Measurements from ENCODE around the gene CLASP1. TPM values are rescaled to one million over a fixed set of nuclear protein-coding genes. Genes with fewer than 3 reads are reported as not detected.

CLASP1 gene
- total and polyA plus RNA-seq, 2 donors (not counting 3 experiments of a cell fraction or from before 2014, with no cell fraction given): 10.0 to 57.9 TPM

DNA sequence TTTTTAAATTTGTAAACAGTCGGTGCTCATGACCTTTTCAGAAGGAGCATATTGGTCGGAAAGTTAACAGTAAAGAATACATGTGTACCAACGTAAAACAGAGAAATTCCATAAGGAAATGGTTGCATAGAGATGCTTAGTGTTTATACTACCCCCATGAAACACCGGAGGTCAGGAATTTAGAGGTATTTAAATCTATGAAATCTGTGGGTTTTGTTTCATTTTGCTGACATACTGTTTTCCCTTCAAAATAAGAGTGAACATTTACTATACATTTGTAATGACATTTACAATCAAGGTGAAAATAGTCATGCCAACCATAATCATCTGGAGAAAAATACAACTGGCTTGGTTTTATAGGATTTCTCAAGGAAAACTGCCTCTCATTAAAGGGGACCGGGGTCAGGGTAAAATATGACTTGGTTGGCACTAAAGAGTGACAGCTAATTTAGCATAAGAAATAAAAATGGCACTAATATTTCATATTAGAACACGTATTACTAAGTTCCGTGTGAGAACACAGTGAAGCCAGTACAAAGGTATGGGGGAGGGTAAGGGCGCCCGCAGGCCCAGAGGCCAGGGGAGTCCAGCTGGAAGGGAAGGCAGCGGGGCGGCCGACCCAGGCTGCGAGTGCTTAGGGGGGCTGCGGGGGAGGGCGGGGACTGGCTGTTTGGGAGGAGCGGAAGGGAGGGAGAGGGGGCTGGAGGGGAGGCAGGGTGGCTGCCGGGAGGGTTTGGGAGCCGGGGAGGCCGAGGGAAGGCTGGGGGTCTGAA lies 119.6 kb downstream of the CLASP1 start:
- Histone ChIP-seq H2AFZ (ENCODE audit: low read depth, low read length) (peak overlapping the region; percentile 52), H3K27me3 (ENCODE audit: control insufficient read depth in 2 of 2, insufficient read depth in 2 of 2, low read length in 2 of 2) (no peaks in the 10 kb centered on the region), H3K36me3 (ENCODE audit: control insufficient read depth in 2 of 2, extremely low read depth in 1 of 2, insufficient read depth in 2 of 2, low read length in 2 of 2) (no peaks in the 10 kb centered on the region), H3K4me3 (replicated peaks in 1 of 3; ENCODE audit: insufficient read depth in 1 of 3, low read depth in 1 of 3, low read length in 3 of 3) (peak overlapping the region; percentile 47 to 95 (median 65)), H3K9ac (replicated peaks; ENCODE audit: extremely low read depth, insufficient read depth, low read length) (peak overlapping the region; percentile 94), H3K4me1 (ENCODE audit: control insufficient read depth, extremely low read depth, insufficient read depth, low read length) (peaks cover 18% of the 10 kb centered on the region), H3K4me2 (ENCODE audit: insufficient read depth, low read length) (peak overlapping the region; percentile 94), H3K9me1 (replicated peaks; ENCODE audit: control insufficient read depth, extremely low read depth, insufficient read depth, low read length) (no peaks in the 10 kb centered on the region), H3K27ac (ENCODE audit: insufficient read depth, low read depth, low read length) (peak overlapping the region; percentile 96), H3K79me2 (ENCODE audit: control insufficient read depth, insufficient read depth, low read length) (peaks cover 33% of the 10 kb centered on the region), H3K9me3 (replicated peaks; ENCODE audit: control insufficient read depth, insufficient read depth, low read length) (no peaks in the 10 kb centered on the region), H4K20me1 (replicated peaks; ENCODE audit: control insufficient read depth, extremely low read depth, insufficient read depth, low read length) (no peaks in the 10 kb centered on the region)
- intact Hi-C loops (cut with micrococcal nuclease): loop anchor here (1.0 to 2.0 kb wide), 3 partner anchors 67 to 225 kb away; partner anchors contain the start of gene TSN
- dilution Hi-C loops (cut with MboI; ENCODE audit: extremely low pct_ligation_motif_present, low sequenced_read_pairs): no loop called here
- ChIA-PET POLR2A (interaction anchor here (0.6 to 2.8 kb wide), 7 partner anchors 8 to 1022 kb away, joined by 5 to 43 read pairs (median 8); partner anchors contain the start of genes CLASP1 and NIFK), CTCF (interaction anchor here (1.0 to 3.9 kb wide), 10 partner anchors 8 to 219 kb away, joined by 3 to 68 read pairs (median 8); partner anchors contain the start of genes CLASP1 and NIFK)
- FAIRE-seq (no peak), DNase-seq (ENCODE audit: low read depth, low spot score) (no peak)
- TSS peak; percentile 41 for BruUV-seq (replicated peaks)
- TF ChIP-seq JUN (IDR thresholded peaks at IDR 0.05; ENCODE audit: borderline replicate concordance, insufficient read depth, insufficient read length, low read depth): no peak
- no peak for TF ChIP-seq GATA2 (IDR thresholded peaks at IDR 0.05; ENCODE audit: insufficient read depth, insufficient read length, low read depth, low read length)
- no peak for TF ChIP-seq MYC (IDR thresholded peaks at IDR 0.05; ENCODE audit: low read depth, low read length)
- no peak for TF ChIP-seq CTCF (IDR thresholded peaks at IDR 0.05; ENCODE audit: extremely low read depth in 1 of 2, insufficient read depth in 1 of 2, low read depth in 1 of 2, low read length in 2 of 2)
- no peak for TF ChIP-seq FOS (IDR thresholded peaks at IDR 0.05; ENCODE audit: borderline replicate concordance, insufficient read depth, low read length)
- TF ChIP-seq POLR2AphosphoS5 (IDR thresholded peaks at IDR 0.05; ENCODE audit: insufficient read depth, low read depth, low read length): no peak
- no peak for TF ChIP-seq EZH2 (IDR thresholded peaks at IDR 0.05; ENCODE audit: borderline replicate concordance, low read depth, low read length, severe bottlenecking)
- TF ChIP-seq MAX (IDR thresholded peaks at IDR 0.05; ENCODE audit: insufficient read depth, insufficient read length): no peak
- TF ChIP-seq POLR2A (IDR thresholded peaks at IDR 0.05; ENCODE audit: low read depth, low read length): no peak

All from endothelial cell of umbilical vein (primary cell).